Midbrain (tissue), 1 donor: Measurements from ENCODE around the gene ZNF319.

ENCODE experiments used
- DNase-seq: peaks from one replicate; lab custom pipeline; 2025; lab: John Stamatoyannopoulos, UW

ZNF319 gene

GRCh38 chr16:58037365-58038057 lies 37.0 kb upstream of the ZNF319 start:
- no peak for DNase-seq

GRCh38 chr16:58036943-58037342 lies 36.5 kb upstream of the ZNF319 start:
- DNase-seq: no peak

DNA sequence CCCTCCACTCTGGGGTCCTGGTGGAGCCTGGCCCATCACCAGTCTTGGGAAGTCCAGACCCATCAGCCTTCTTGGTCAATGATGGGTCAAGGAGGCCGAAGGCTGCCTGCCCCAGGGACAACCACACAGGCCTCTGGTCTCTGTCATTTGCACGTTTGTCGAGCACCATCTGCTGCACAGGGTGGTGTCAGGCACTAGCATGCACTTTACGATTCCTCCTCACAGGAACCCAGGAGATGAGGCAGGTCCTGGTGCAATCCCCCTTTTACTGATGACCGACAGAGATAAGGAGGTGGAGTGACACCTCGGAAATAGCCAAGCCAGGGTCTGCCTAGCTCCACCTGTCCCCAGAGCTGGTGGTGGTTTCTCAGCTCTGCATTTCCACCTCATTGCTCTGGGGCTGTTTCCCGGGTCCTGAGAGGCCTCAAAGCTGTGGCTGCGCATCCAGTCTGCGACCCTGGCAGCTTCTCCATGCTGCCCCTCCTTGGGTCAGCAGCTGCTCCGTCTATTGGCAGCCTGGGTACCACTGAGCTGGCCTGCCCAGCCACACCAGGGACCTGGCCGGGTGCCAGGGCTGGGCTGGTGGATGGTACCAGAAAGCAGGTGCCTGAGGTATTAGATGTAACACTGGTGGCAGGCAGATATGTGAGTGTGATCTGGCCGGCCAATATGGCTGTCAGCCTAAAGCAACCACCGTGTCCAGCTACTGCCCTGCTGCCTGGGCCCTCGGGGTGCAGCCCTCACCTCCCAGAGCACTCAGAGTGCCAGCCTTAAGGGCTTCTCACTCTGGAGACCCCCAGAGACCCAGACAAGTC lies 35.1 kb upstream of the ZNF319 start:
- DNase-seq: no peak

- DNase-seq: no peak
Measured at GRCh38 chr16:58034774-58035173, 34.3 kb upstream of the ZNF319 start.

DNA sequence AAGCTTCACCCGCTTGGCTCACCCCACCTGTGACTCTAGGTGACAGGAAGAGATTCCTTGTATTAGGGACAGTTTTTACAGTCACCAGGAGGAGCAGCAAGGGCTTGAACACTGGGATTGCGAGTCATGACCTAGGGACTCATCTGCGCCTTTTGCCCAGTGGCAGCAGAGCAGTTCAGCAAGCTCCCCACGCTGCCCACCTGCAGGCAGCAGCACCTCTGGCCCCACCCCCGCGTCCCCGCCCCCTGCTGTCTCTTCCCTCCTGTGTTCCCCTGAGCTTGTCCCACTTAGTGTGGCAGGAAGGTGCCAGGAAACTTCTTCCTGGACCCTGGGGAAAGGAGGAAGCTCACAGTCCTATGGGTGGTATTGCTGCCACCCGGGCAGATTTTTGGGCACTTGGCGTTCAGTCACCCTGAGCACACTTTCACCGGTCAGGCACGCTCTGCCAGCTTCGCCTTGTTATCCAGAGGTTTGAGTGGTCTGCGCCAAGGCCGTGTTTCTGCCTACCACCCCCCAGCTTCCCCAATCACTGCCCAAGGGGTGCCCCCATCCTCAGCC lies 33.7 kb upstream of the ZNF319 start:
- DNase-seq: no peak

- DNase-seq: peak; percentile 43
Measured at GRCh38 chr16:58032710-58033293, 32.3 kb upstream of the ZNF319 start.

DNA sequence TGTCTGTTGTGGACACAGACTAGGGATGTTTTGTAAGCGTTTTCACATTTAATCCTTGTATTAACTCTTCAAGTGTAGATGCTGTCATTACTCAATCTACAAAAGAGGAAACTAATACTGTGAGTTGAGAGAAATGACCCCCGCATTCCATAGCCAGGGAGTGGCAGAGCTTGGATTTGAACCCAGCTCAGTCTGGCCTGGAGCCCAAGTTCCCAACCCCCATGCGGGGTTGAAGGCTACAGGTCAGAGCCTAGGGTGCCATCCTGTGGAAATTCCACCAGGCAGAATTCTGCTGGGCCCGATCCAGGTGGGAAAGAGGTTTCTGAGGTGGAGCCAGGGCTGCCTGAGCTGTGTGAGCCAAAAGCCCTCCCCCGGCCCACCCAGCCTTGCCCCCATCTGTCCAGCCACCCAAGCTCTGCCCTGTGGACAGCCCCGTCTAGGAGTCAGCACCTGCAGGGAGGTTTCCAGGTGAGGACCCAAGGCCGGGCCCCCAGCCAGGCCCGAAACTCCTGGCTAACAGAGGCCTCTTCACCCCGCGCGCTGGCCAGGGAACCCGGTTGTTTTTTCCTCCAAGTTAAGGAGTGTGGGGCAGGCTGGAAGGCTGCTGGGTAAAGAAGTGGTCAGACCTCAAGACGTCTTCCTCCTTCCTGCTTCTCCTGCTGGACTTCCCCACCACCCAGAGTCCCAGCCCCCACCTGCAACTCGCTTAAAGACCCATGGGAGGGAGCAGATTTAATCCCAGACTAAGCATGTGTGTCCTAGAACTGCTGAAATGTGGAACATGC lies 30.7 kb upstream of the ZNF319 start:
- no peak for DNase-seq

- DNase-seq: no peak
Measured at GRCh38 chr16:58030136-58030840, 29.8 kb upstream of the ZNF319 start.

DNA sequence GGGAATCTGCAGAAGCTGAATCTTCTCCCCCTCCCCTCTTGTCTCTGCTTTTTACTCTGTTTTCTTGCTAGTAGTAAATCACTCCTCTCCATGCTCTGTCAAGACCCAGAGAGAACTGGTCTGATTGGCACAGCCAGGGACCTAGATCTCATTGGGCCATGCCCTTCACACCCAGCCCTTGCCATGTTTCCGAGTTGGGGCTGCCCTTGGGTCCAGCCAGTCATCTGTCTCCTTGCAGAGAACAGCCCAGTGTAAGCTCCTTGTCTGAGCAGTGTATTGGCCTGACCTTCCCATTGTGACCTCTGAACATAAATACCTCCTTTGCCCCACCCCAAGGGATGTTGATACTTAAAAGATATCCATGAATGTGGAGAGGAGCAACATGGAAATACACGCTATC lies 28.9 kb upstream of the ZNF319 start:
- DNase-seq: no peak

DNA sequence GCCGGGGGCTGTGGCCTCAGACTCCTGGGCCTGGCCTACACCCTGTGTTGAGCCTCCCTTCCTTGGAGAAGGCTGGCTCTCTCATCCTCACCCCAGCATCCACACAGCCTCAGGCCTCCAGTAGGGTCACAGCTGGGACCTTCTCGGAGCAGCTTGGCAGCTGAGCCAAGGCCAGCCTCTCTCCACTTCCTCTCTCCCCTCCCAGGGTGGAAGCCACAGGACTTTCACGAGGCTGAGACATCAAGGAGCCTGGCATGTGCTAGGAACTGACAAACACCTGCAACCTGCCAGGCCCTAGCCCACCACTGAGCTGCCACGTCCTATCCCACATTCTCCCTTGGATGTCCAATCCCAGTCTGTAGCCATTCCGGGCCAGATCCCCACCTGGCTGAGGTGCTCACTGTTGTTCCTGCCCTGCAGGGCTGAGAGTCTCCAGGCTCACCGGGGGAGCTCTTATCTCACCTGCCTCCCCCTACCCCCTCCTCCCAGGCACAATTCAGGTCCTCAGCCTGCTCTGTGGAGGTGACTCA lies 28.1 kb upstream of the ZNF319 start:
- no peak for DNase-seq

DNA sequence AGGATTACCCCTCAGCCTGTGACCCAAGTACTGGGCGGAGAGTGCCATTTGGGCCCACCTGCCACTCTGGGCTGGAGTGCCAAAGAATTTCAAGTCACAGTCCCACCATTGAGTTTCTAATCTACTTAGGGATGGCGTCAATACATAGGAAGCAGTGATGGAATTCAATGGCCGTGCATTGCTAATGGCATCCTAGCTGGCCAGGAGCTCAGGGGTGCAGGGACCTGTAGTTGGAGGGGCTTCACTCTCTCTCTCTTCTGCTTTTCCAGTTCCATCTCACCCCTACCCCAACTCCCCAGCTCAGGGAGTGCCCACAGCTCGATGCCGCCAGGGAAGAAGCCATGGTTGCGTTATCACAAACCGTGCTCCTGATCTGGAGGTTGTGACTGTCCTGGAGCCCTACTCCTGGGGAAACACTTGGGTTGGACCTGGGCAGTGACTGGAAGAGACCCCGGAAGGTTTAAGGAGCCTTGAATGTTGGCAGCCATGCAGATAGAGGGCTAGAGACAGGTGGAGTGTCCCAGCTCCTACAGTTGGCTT lies 27.5 kb upstream of the ZNF319 start:
- no peak for DNase-seq

- no peak for DNase-seq
Measured at GRCh38 chr16:58027161-58027915, 26.9 kb upstream of the ZNF319 start.

GRCh38 chr16:58026705-58027160 lies 26.3 kb upstream of the ZNF319 start:
- DNase-seq: no peak

- no peak for DNase-seq
Measured at GRCh38 chr16:58026139-58026704, 25.8 kb upstream of the ZNF319 start.

DNA sequence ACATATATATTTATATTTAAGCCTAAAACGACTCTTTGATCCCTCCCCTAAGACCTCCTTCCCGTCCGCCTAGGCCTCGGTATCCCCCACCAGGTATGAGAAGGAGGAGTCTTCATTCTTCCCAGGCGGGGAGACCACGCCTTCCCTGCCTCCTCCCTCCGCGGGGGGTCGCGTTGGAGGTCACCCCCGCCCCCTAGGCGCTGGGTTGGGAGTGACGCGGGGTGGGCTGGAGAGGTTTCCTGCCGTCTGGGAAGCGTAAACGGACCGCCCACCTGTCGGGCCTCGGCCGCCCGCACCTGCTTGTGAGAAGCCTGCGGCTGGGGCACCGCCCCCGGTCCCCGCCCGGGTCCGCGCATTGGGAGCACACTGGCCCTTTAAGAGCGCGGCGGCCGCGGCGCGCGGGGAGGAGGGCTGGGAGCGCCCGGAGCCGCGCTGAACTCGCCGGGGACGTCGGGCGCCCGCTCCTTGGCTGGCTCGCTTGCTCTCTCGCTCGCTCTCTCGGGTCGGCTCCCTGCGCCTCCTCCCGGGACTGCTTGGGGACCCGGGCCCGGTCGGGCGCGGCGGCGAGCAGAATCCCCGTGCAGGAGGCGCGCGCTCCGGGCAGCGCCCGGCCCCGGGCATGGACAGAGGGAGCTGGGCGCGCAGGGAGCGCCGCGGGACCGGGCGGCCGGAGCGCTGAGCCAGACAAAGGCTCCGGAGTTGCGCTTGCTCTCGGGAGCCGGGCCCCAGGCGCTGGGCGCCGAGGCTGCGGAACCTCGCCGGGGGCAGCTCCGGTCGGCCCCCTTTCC lies 25.1 kb upstream of the ZNF319 start, which contains the start of gene MMP15:
MMP15 (plus strand) TSS at position 404 of the 788 bp plus-strand sequence. CDS start 597 bp downstream, outside the sequence.
- DNase-seq: peak; percentile 32

DNA sequence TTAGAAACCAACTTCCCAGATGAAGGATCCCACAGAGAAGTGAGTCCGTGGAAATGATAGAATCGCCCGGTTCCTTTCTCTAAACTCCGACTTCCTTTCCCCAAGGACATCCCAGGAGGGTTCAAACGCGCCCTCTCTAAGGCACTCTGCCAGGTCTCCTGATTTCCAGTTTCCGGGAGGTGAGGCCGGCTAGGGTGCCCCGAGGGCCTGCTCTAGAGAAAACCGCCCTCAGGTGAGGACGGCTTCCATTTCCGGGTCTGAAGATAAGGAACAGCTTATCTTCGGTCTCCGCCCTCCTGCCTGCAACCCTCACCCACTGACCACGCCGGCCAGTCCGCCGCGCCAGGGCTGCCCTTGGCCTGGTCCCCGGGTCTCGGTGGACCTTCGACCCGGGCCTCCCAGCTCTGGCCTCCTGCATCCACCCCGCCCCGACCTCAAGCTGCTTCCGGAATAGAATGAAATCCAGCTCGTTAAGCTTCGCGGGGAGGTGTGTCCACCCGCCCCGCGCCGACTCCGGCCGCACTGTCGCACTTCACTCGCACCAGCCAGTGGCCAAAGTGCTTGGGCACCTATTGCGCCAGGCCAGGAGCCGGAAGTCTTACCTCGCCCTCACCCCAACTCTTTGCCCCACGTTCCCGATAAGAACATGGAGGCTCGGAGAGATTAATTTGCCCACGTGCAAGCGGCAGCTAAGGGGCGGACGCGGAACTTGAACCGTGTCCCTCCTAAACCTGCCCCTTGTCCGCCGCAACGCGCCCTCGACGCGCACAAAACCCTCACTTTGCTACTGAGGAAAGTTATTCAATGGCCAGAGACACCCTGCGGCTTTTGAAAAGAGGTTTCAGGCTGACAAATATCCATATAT lies 24.2 kb upstream of the ZNF319 start:
- no peak for DNase-seq

- DNase-seq: peak; percentile 50
Measured at GRCh38 chr16:58022601-58023371, 22.3 kb upstream of the ZNF319 start.
